GM12891 (cell line): ENCODE data around the gene RASL12.

Experiments
- POLR2A ChIP-seq: IDR thresholded peaks from 2 replicates; pipeline ENCODE4 v1.6.1; 2011; ENCODE audit warnings: low read depth, low read length, control low read depth
- SPI1 ChIP-seq: IDR thresholded peaks from 2 replicates; pipeline ENCODE4 v1.6.1; 2011; ENCODE audit warnings: low read depth, low read length, control low read depth

DNA sequence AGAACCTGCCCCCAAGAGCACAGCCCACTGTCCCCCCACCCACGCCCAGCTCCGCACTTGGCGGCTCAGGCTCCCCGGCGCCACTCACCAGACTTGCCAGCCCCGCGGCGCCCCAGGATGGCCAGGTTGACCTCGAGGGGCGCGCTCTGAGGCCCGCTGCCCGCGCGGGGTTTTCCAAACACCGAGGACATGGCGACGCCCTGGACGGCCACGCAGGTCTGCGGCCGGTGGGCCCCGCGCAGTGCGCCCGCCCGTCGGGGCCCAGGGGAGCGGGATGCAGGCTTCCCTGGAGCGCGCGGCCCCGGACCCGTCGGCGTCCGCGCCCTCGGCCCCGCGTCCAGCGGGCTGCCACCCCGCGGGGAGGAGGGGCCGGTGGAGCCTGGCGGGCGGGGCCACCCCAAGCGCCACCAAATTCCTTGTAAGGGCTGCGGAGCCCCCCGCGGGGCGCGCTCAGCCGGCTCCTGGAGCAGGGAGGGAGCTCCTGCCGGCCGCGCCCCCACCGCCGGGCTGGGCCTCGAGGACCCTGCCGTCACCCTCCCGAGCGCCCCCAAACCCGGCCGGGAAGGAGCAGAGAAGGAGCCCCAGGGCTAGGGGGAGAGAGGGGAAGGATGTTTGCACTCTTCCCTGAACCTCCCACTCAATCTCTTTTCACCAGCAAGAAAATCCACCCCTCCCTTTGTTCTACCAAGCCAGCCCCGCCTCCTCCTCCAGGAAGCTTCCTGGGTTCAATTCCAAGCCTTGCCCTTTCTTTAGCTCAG, at the start of gene RASL12:
- no peak for TF ChIP-seq SPI1
- no peak for TF ChIP-seq POLR2A
